OCI-LY7 (cell line): Measurements from ENCODE around the gene TMCC1.

Experiments
- EZH2phosphoT487 ChIP-seq: fragments of 200-600 bp; sonication (generic); IDR thresholded peaks from 2 replicates; pipeline ENCODE4 v1.6.1; 2018; ENCODE audit warnings: low read depth, borderline replicate concordance, mild to moderate bottlenecking, mixed run types, antibody characterized with exemption, low read length, moderate library complexity, mixed read lengths
- TF ChIP-seq, protein P1 (sequence below): fragments of 200-600 bp; sonication (generic); conservative IDR thresholded peaks from 2 replicates; pipeline ENCODE4 v1.5.1; 2014; ENCODE audit warnings: mild to moderate bottlenecking, antibody characterized with exemption, low read length, moderate library complexity, mixed read lengths

DNA sequence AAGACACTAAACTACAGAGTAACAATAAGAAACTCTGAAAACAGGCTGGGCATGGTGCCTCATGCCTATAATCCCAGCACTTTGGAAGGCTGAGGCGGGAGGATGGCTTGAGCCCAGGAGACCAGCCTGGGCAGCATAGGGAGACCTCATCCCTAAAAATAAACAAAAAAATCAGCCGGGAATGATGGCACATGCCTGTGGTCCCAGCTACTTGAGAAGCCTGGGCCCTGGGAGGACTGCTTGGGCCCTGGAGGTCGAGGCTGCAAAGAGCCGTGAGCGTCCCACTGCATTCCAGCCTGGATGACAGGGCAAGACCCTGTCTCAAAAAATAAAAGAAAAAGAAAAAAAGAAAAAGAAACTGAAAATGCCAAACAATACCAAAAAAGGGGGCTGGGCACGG, 55.4 kb downstream of the TMCC1 start:
- TF ChIP-seq, protein P1, sequence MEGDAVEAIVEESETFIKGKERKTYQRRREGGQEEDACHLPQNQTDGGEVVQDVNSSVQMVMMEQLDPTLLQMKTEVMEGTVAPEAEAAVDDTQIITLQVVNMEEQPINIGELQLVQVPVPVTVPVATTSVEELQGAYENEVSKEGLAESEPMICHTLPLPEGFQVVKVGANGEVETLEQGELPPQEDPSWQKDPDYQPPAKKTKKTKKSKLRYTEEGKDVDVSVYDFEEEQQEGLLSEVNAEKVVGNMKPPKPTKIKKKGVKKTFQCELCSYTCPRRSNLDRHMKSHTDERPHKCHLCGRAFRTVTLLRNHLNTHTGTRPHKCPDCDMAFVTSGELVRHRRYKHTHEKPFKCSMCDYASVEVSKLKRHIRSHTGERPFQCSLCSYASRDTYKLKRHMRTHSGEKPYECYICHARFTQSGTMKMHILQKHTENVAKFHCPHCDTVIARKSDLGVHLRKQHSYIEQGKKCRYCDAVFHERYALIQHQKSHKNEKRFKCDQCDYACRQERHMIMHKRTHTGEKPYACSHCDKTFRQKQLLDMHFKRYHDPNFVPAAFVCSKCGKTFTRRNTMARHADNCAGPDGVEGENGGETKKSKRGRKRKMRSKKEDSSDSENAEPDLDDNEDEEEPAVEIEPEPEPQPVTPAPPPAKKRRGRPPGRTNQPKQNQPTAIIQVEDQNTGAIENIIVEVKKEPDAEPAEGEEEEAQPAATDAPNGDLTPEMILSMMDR = no peak
- no peak for TF ChIP-seq EZH2phosphoT487
